PC-9 (cell line): Measurements from ENCODE around the gene LPIN3.

Source experiments
- EZH2 ChIP-seq: fragments of 200-600 bp; sonication (generic); IDR thresholded peaks from 2 replicates; pipeline ENCODE4 v1.8.0; 2017; ENCODE audit warnings: antibody characterized with exemption, low read depth
- TF ChIP-seq, protein P1 (sequence below): fragments of 200-600 bp; sonication (generic); conservative IDR thresholded peaks from 2 replicates; pipeline ENCODE4 v1.6.1; 2017; ENCODE audit warnings: mixed run types, antibody characterized with exemption, mild to moderate bottlenecking, moderate library complexity

DNA sequence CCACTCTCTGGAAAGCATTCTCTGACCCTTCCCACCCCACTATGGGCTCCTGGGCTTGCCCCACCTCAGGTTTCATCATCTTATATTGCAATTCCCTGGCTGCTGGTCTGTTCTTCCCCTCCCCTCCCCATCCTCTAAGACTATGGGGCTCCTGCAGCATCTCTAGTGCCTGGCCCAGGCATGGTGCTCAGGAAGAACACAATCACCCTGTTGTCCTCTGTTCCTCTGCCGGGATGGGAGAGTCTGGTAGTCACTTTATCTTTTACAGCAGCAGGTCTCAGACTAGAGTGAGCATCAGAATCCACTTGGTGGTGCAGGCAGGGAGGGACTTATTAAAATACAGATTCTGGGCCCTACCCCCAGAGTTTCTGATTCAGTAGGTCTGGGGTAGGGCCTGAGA lies 5.0 kb upstream of the LPIN3 start:
- TF ChIP-seq EZH2, result no peak
- TF ChIP-seq, protein P1, sequence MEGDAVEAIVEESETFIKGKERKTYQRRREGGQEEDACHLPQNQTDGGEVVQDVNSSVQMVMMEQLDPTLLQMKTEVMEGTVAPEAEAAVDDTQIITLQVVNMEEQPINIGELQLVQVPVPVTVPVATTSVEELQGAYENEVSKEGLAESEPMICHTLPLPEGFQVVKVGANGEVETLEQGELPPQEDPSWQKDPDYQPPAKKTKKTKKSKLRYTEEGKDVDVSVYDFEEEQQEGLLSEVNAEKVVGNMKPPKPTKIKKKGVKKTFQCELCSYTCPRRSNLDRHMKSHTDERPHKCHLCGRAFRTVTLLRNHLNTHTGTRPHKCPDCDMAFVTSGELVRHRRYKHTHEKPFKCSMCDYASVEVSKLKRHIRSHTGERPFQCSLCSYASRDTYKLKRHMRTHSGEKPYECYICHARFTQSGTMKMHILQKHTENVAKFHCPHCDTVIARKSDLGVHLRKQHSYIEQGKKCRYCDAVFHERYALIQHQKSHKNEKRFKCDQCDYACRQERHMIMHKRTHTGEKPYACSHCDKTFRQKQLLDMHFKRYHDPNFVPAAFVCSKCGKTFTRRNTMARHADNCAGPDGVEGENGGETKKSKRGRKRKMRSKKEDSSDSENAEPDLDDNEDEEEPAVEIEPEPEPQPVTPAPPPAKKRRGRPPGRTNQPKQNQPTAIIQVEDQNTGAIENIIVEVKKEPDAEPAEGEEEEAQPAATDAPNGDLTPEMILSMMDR, result no peak
